GM19099 (cell line): ENCODE measurements around the gene CXCR3.

Source experiments
- POLR2A ChIP-seq: IDR thresholded peaks from 3 replicates; pipeline ENCODE4 v1.6.1; 2011; ENCODE audit warnings: low read depth; ENCODE audit not compliant: insufficient read length; ENCODE audit errors: extremely low read depth

CXCR3 gene

GRCh38 chrX:71640002-71640401 lies 21.7 kb upstream of the CXCR3 start:
- no peak for TF ChIP-seq POLR2A

DNA sequence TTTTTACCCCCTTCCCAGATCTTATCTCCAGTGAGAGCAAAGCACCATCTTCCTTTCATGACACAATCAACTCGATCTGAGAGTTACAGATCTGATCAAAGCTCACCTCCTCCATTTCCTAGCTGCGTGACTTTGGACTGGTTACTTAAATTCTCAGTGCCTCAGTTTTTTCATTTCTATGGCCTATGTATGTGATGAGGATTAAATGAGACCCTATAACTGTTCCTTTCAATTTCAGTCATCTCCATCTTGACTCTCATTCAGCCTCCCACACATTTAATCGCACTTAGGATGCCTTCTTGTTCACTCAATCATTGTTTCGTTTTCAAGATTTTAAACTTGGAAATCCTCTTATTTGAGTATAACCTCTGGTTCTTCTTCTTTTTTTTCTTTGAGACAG lies 20.1 kb upstream of the CXCR3 start:
- no peak for TF ChIP-seq POLR2A

- no peak for TF ChIP-seq POLR2A
These were observed 19.5 kb upstream of the CXCR3 start for GRCh38 chrX:71637848-71638247.

GRCh38 chrX:71637253-71637618 lies 18.9 kb upstream of the CXCR3 start:
- TF ChIP-seq POLR2A: no peak

GRCh38 chrX:71636438-71637252 lies 18.3 kb upstream of the CXCR3 start:
- TF ChIP-seq POLR2A: no peak

GRCh38 chrX:71634366-71634765 lies 16.1 kb upstream of the CXCR3 start:
- TF ChIP-seq POLR2A: no peak

GRCh38 chrX:71632923-71633657 lies 14.8 kb upstream of the CXCR3 start:
- no peak for TF ChIP-seq POLR2A

- TF ChIP-seq POLR2A: no peak
These were observed 11.2 kb upstream of the CXCR3 start for GRCh38 chrX:71629467-71629866.

- TF ChIP-seq POLR2A: no peak
These were observed 9.5 kb upstream of the CXCR3 start for GRCh38 chrX:71627588-71628404.

DNA sequence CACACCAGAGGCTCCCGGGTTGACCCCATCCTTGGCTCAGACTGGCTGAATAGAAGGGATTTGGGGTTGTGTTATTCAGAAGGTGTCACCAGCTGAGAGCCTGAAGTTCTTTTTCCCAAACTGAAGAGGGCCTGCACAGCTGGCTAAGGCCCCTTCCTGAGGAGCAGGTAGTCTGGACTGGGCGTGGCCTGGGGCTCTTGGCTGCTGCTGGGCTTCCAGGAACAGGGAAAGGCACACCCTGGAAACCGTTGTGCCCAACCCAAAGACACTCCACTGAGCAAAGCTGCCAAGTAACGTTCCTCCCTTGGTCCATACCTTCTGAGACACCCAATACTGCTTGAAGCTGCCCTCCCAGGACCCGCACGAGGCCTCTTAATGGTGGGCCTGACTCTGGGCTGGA lies 8.3 kb upstream of the CXCR3 start:
- TF ChIP-seq POLR2A: no peak

- no peak for TF ChIP-seq POLR2A
These were observed 7.2 kb upstream of the CXCR3 start for GRCh38 chrX:71625471-71625870.

GRCh38 chrX:71623714-71624113 lies 5.4 kb upstream of the CXCR3 start:
- no peak for TF ChIP-seq POLR2A

GRCh38 chrX:71622576-71623450 lies 4.5 kb upstream of the CXCR3 start:
- TF ChIP-seq POLR2A: peak; percentile 54

DNA sequence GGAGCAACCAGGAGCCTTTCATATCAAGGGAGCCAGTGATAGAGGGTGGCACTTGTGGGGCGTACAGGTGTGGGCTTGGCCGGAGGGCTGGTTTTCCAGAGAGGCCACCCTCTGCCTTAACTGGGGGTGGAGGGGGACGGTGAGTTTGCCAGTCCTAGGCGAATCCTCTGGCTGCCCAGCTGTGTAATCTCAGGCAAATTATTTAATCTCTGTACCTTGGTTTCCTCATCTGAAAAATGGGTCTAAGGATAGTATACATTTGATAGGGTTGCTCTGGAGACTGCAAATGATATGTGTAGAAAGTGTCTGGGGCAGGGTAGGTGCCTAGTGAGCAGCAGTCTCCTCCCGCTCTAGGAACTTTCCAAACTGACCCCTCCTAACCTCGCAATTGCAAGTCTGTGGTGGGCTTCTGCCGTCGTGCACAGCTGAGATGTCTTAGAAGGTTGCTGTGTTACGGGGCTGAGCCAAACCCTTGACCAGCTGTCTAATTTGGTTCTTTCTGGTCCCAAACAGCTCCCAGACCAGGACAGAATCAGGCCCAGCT lies 3.8 kb upstream of the CXCR3 start:
- TF ChIP-seq POLR2A: no peak
